Measurements from ENCODE around the gene PRIMA1.

Gene PRIMA1

DNA sequence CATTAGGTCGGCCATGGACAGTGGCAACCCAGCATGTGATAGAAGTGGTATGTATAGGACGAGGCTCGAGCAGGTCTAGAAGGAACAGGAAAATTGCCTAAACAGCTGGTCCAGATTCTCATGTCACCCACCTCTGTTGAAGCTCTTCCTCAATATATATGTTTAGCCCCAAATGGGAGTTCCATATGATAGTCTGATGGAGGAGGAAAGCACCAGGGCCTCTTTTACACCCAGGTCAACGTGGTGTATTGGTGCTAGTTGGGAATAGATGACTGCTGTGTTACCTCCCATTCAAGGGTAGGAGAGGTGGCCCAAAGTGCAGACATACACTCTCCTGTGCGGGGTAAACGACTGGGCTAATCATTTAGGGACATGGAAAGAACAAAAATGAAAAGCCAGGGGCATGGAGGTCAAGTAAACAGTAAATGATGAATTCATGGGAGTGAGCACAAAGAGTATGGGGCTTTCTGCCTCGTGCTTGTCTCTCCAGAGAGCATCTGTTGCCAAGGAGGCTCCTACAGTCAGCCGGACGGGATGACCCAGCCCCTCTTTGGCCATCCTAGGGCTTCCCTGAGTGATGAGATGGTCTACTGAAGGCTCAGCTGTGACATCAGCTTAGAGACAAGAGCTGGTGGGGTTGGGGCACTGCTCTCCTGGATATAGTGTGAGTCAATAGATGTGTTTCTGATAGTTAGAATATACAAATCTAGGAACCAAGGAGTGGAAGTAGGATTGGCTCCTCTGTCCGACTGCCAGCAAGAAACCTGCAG lies 5.5 kb upstream of the PRIMA1 start:
- peaks cover 5 to 19% of the 10 kb centered on the region in 2 donors for H3K4me1 ChIP-seq (ENCODE audit: control insufficient read depth in 1 of 2, insufficient read depth in 2 of 2, low read length in 2 of 2)

DNA sequence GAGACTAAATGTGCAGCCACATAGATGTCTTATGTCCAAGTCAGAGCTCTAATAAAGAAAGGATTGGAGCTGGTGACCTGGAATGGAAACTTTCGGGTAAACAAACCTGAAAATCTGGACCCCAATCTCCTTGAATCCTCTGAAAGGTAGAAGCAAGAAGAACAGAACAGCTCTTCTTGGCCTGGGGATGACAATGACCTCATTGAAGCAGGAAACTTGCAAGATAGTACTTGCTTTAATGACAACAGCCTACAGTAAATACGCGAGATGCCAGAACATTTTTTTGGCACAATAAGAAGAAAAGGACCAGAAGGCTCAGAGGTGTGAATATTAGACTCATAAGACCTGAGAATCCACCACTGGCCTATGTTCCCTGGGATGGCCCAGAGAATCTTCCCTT lies 4.1 kb upstream of the PRIMA1 start:
- H3K27ac ChIP-seq (ENCODE audit: low read length): no peak overlapping the region
- H3K9me3 ChIP-seq (ENCODE audit: control insufficient read depth in 1 of 2, low read length in 2 of 2): no peaks in the 10 kb centered on the region
- peaks cover 5 to 19% of the 10 kb centered on the region in 2 donors for H3K4me1 ChIP-seq (ENCODE audit: control insufficient read depth in 1 of 2, insufficient read depth in 2 of 2, low read length in 2 of 2)
- H3K36me3 ChIP-seq (ENCODE audit: control insufficient read depth in 1 of 2, insufficient read depth in 2 of 2, low read length in 2 of 2): no peaks in the 10 kb centered on the region
- peaks cover 3% of the 10 kb centered on the region for H3K27me3 ChIP-seq (ENCODE audit: low read depth, low read length)
- no peak overlapping the region for H3K4me3 ChIP-seq (ENCODE audit: low read depth in 1 of 2, low read length in 2 of 2)

More for the DNA sequence above, 5.5 kb upstream of the PRIMA1 start:
- Histone ChIP-seq H3K27me3 (ENCODE audit: low read depth, low read length) (peaks cover 3% of the 10 kb centered on the region), H3K27ac (ENCODE audit: low read length) (no peak overlapping the region), H3K9me3 (ENCODE audit: control insufficient read depth in 1 of 2, low read length in 2 of 2) (no peaks in the 10 kb centered on the region), H3K4me3 (ENCODE audit: low read depth in 1 of 2, low read length in 2 of 2) (no peak overlapping the region), H3K36me3 (ENCODE audit: control insufficient read depth in 1 of 2, insufficient read depth in 2 of 2, low read length in 2 of 2) (no peaks in the 10 kb centered on the region)

DNA sequence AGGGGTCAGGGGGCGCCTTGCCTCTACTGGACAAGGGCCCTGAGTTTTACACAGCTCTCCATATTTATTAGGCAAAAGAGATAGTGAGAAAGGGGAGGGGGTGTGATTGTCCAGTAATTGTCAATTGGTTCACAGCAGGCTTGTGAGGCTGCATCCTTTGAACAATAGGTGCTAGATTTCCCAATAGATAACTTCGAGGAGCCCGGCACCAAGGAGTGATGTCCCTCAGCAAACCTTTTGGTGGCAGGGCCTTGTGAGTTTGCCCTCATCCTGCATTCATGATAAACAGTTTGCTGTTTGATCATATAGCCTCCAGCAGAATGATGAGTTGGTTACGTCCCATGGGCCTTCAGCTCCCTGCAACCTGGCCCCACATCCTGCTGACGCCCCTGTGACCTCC lies 2.7 kb upstream of the PRIMA1 start:
- Histone ChIP-seq H3K36me3 (ENCODE audit: control insufficient read depth in 1 of 2, insufficient read depth in 2 of 2, low read length in 2 of 2) (no peaks in the 10 kb centered on the region), H3K4me1 (ENCODE audit: control insufficient read depth in 1 of 2, insufficient read depth in 2 of 2, low read length in 2 of 2) (peaks cover 5 to 19% of the 10 kb centered on the region in 2 donors), H3K4me3 (ENCODE audit: low read depth in 1 of 2, low read length in 2 of 2) (no peak overlapping the region), H3K27ac (ENCODE audit: low read length) (no peak overlapping the region), H3K9me3 (ENCODE audit: control insufficient read depth in 1 of 2, low read length in 2 of 2) (no peaks in the 10 kb centered on the region), H3K27me3 (ENCODE audit: low read depth, low read length) (peaks cover 3% of the 10 kb centered on the region)

DNA sequence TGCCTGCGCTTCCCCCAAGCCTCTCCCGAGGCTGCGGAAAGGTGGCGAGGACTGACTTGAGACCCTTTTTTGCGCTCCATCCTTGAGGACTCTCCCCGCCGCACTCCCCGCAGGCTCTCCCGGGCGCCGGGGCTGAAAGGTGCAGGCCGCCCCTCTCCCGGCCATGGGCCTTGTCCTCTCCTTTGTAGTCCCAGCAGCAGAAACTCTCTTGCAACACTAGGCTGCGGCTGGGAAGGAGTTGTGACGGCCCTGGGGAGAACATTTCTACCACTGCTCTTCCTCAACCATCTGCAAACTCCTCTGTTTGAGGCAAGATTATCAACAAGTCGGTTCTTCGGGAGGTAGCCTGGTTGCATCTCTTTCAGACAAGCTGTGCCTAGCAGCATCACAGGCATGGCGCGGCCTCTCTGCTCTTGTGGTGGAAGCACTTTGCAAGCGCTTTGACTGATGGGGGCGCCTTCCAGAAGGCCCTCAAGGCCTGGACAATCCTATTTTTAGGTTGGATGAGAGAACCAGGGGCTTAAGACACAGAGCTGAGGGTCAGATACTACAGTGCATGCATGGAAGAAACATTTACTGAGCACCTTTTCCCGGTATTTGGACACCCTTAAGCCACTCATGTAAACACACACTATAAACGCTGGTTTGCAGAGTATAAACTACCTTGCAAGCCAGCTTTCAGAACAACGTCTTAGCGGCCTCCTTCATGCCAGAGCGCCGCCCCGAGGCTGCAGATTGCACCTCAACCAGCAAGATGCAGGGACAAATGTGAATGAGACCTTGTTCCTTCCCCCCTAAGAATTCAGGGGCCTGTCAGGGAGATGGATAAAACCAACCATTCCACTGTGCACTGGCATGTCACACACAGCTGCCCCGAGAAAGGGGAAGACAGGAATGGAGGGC lies 1.2 kb upstream of the PRIMA1 start:
- Histone ChIP-seq H3K4me1 (ENCODE audit: control insufficient read depth in 1 of 2, insufficient read depth in 2 of 2, low read length in 2 of 2) (peaks cover 5 to 32% of the 10 kb centered on the region in 2 donors), H3K36me3 (ENCODE audit: control insufficient read depth in 1 of 2, insufficient read depth in 2 of 2, low read length in 2 of 2) (no peaks in the 10 kb centered on the region), H3K27me3 (ENCODE audit: low read depth, low read length) (peaks cover 3% of the 10 kb centered on the region), H3K9me3 (ENCODE audit: control insufficient read depth in 1 of 2, low read length in 2 of 2) (no peaks in the 10 kb centered on the region), H3K27ac (ENCODE audit: low read length) (no peak overlapping the region), H3K4me3 (ENCODE audit: low read depth in 1 of 2, low read length in 2 of 2) (peak overlapping the region in 1 of 2 donors; percentile 89)

DNA sequence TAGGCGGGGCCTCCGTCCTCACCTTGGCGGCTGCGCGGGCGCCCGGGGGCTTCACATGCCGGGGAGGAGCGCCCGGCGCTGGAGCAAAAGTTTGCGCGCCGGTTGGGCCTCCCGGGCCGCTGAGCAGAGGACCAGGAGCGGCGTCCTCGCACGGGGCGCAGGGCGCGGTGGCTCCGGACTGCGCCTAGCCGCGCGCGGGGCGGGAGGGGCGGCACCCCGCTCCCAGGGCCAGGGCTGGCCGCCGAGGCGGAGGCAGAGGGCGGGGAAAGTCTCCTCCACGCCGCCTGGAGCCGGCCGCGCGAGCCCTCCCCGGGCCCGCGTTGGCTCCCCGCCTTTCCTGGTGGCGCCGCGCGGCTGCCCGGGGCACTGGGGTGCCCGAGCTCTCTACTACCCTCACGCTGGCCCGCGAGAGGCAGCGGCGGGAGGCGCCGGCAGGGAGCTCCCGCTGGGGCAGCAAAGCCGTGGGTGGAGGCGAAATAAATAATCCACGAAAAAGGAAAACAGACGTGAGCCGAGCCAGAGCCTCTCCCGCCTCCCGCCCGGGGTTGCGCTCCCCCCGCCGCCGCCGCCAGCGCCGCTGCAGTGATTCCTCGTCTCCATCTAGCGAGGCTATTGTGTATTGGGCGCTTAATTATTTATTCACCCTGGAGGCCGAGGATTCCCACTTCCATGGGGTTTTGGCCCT lies 400 bp upstream of the PRIMA1 start:
- Histone ChIP-seq H3K36me3 (ENCODE audit: control insufficient read depth in 1 of 2, insufficient read depth in 2 of 2, low read length in 2 of 2) (no peaks in the 10 kb centered on the region), H3K4me1 (ENCODE audit: control insufficient read depth in 1 of 2, insufficient read depth in 2 of 2, low read length in 2 of 2) (peaks cover 5 to 34% of the 10 kb centered on the region in 2 donors), H3K27me3 (ENCODE audit: low read depth, low read length) (peaks cover 3% of the 10 kb centered on the region), H3K4me3 (ENCODE audit: low read depth in 1 of 2, low read length in 2 of 2) (peak overlapping the region; percentile 60 to 89), H3K27ac (ENCODE audit: low read length) (no peak overlapping the region), H3K9me3 (ENCODE audit: control insufficient read depth in 1 of 2, low read length in 2 of 2) (no peaks in the 10 kb centered on the region)

DNA sequence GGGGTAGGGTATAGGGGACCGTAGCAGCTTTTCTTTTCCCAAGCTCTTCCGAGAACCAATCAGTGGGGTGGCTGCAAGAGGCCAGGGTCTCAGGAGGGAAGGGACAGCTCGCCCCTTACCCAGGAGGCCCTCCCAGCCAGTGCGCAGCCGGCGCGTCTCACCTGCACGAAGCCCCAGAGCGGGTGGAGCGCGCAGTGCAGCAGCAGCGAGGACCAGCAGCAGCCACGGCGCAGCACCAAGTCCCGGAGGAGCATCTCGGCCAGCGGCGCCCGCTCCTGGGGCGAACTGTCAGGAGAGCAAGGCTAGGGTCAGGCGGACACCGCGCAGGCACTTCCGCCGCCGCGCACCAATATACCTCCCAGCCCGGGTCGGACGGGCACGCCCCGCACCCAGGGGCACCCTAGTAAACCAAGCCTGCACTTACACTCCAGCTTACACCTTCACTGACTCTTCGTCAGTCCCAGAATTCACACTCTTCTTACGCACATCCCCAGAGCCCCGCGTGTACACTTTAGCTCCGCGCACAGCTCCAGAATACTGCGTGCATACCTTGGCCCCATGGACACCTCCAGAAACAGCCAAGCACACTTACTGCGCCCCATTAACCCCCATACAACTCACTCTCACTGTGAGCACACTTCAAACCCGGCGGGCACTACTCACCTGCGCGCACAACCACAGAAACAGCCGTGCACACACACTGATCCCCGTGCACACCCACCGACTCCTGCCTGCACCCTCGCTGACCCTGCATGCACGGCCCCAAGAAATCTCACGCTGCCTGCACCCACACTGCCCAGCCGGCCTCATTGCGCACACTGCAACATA lies 606 bp downstream of the PRIMA1 start:
- Histone ChIP-seq H3K4me3 (ENCODE audit: low read depth in 1 of 2, low read length in 2 of 2) (peak overlapping the region; percentile 60 to 89), H3K9me3 (ENCODE audit: control insufficient read depth in 1 of 2, low read length in 2 of 2) (no peaks in the 10 kb centered on the region), H3K4me1 (ENCODE audit: control insufficient read depth in 1 of 2, insufficient read depth in 2 of 2, low read length in 2 of 2) (peaks cover 5 to 36% of the 10 kb centered on the region in 2 donors), H3K27ac (ENCODE audit: low read length) (peak overlapping the region; percentile 67), H3K36me3 (ENCODE audit: control insufficient read depth in 1 of 2, insufficient read depth in 2 of 2, low read length in 2 of 2) (no peaks in the 10 kb centered on the region), H3K27me3 (ENCODE audit: low read depth, low read length) (peaks cover 3% of the 10 kb centered on the region)

DNA sequence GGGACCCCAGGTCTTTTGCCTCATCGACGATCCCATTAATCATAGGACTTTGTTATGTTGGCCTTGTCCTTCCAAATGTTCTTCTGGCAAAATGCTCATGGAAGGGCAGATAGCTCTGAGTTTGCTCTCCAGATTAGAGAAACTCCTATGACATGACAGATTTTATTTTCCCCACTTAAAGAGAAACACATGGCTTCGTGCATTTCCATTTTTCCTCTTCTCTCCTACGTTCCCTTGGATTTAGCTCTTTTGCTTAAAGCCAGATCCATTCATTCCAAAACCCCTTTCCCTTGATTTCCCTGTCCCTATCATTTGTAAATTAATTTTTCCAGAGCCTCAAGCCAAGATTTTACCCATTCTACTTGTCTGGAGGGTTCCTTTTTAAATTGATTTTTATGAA lies 2.9 kb downstream of the PRIMA1 start:
- H3K36me3 ChIP-seq (ENCODE audit: control insufficient read depth in 1 of 2, insufficient read depth in 2 of 2, low read length in 2 of 2): no peaks in the 10 kb centered on the region
- peak overlapping the region; percentile 53 for H3K27ac ChIP-seq (ENCODE audit: low read length)
- H3K4me3 ChIP-seq (ENCODE audit: low read depth in 1 of 2, low read length in 2 of 2): peak overlapping the region; percentile 60 to 89
- peaks cover 5 to 43% of the 10 kb centered on the region in 2 donors for H3K4me1 ChIP-seq (ENCODE audit: control insufficient read depth in 1 of 2, insufficient read depth in 2 of 2, low read length in 2 of 2)
- peaks cover 3% of the 10 kb centered on the region for H3K27me3 ChIP-seq (ENCODE audit: low read depth, low read length)
- no peaks in the 10 kb centered on the region for H3K9me3 ChIP-seq (ENCODE audit: control insufficient read depth in 1 of 2, low read length in 2 of 2)

DNA sequence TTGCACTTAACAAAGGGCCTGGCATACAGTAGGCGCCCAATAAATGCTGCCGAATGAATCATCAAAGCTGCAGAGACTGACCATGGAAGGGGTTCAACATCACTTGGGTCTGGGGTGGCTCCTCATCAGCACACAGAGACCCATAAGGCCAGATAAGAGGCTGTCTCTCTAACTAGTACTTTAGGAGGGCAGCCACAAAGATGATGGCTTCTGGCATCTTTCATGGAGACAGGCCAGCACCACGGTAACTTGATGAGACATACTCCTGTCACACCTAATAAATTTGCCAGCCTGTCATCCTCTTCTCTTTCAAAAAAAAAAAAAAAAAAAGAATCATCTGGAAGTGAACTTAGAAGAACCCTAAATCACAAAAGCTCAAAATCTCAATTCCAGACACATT lies 3.4 kb downstream of the PRIMA1 start:
- H3K9me3 ChIP-seq (ENCODE audit: control insufficient read depth in 1 of 2, low read length in 2 of 2): no peaks in the 10 kb centered on the region
- no peaks in the 10 kb centered on the region for H3K36me3 ChIP-seq (ENCODE audit: control insufficient read depth in 1 of 2, insufficient read depth in 2 of 2, low read length in 2 of 2)
- H3K27me3 ChIP-seq (ENCODE audit: low read depth, low read length): peaks cover under 1% of the 10 kb centered on the region
- H3K4me3 ChIP-seq (ENCODE audit: low read depth in 1 of 2, low read length in 2 of 2): peak overlapping the region; percentile 52 to 89
- H3K27ac ChIP-seq (ENCODE audit: low read length): peak overlapping the region; percentile 53
- H3K4me1 ChIP-seq (ENCODE audit: control insufficient read depth in 1 of 2, insufficient read depth in 2 of 2, low read length in 2 of 2): peaks cover 4 to 43% of the 10 kb centered on the region in 2 donors

DNA sequence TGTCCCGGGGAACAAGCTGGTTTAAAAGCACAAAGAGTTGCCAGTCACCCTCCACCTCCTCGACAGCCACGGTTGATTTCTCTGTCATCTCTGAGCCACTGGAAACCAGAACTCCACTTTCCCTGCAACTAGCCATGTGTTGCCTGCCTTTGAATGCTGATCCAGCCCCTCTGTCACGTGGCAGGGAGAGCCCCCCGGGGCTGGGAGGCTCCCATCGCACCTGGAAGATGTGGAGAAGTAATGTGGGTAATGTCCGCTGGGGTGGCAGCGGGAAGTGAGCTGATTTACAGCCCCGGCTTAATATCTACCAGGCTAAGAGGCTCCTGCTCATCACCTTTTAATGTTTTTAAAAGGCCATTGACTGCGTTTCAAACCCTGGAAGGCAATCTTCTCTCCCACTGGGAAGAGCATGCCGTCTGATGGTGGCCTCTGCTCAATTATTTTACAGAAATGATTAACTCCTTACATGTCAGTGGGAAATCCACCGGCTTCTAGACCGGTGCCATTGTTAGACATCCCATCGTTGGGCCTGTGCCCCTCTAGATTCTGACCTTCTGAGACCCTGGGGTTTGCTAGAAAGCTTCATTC lies 7.4 kb downstream of the PRIMA1 start:
- Histone ChIP-seq H3K4me3 (ENCODE audit: low read depth in 1 of 2, low read length in 2 of 2) (no peak overlapping the region), H3K36me3 (ENCODE audit: control insufficient read depth in 1 of 2, insufficient read depth in 2 of 2, low read length in 2 of 2) (peaks cover 0 to 11% of the 10 kb centered on the region in 2 donors), H3K4me1 (ENCODE audit: control insufficient read depth in 1 of 2, insufficient read depth in 2 of 2, low read length in 2 of 2) (peaks cover 6 to 52% of the 10 kb centered on the region in 2 donors), H3K27me3 (ENCODE audit: low read depth, low read length) (no peaks in the 10 kb centered on the region), H3K9me3 (ENCODE audit: control insufficient read depth in 1 of 2, low read length in 2 of 2) (no peaks in the 10 kb centered on the region), H3K27ac (ENCODE audit: low read length) (no peak overlapping the region)

DNA sequence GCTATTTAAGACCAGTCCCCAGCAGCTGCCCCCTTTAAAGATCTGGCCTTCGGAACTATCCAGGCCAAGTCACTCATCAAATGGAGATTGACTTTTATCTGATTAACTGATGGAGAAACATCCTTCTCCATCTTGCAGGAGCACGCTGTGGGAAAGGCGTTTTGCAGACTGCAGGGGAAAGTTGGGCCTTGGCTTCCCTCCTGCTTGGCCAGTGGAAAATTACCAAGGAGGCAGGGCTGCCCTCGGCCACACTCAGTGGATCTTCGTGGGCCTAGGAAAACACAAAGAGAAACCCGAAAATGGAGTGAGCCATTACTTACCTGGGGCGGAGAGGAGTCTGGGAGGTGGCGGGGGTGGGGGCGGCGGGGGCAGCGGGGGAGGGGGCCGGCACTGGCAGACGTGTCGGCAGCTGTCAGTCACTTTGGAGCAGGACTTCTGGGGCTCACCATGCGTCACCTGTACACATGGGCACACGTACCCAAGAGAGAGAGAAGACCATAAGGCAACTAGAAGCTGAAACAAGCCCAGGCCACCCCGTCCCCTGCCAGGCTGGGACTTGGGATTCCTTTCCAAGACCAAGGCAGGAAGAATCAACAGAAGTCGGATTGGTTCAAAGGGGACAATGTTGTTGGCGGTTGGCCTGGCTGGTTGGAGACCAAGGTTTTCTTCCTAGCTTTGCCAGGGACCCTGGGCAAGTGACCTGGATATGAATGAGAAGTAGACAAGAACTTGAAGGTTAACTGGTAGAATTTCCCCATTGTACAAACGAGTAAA lies 9.2 kb downstream of the PRIMA1 start:
- H3K4me3 ChIP-seq (ENCODE audit: low read depth in 1 of 2, low read length in 2 of 2): no peak overlapping the region
- H3K9me3 ChIP-seq (ENCODE audit: control insufficient read depth in 1 of 2, low read length in 2 of 2): no peaks in the 10 kb centered on the region
- peaks cover 5 to 11% of the 10 kb centered on the region in 2 donors for H3K36me3 ChIP-seq (ENCODE audit: control insufficient read depth in 1 of 2, insufficient read depth in 2 of 2, low read length in 2 of 2)
- no peaks in the 10 kb centered on the region for H3K27me3 ChIP-seq (ENCODE audit: low read depth, low read length)
- peaks cover 6 to 45% of the 10 kb centered on the region in 2 donors for H3K4me1 ChIP-seq (ENCODE audit: control insufficient read depth in 1 of 2, insufficient read depth in 2 of 2, low read length in 2 of 2)
- H3K27ac ChIP-seq (ENCODE audit: low read length): peak overlapping the region; percentile 14
